HL-60 (cell line): ENCODE results near the gene ANO1.

Source experiments
- GABPA ChIP-seq: IDR thresholded peaks from 2 replicates; pipeline ENCODE4 v1.6.1; 2012; ENCODE audit warnings: low read depth
- POLR2AphosphoS5 ChIP-seq: IDR thresholded peaks from 2 replicates; pipeline ENCODE4 v1.6.1; 2012; ENCODE audit warnings: low read depth
- TF ChIP-seq, protein P1 (sequence below): IDR thresholded peaks from one replicate; pipeline ENCODE4 v1.5.1; 2011; ENCODE audit warnings: low read length, control low read depth, inconsistent platforms; ENCODE audit not compliant: insufficient read depth
- TF ChIP-seq, protein P2 (sequence below): IDR thresholded peaks from 2 replicates; pipeline ENCODE4 v1.6.1; 2012; ENCODE audit warnings: low read depth; ENCODE audit not compliant: insufficient replicate concordance

- TF ChIP-seq POLR2AphosphoS5 (no peak), GABPA (no peak)
- TF ChIP-seq, protein P1, sequence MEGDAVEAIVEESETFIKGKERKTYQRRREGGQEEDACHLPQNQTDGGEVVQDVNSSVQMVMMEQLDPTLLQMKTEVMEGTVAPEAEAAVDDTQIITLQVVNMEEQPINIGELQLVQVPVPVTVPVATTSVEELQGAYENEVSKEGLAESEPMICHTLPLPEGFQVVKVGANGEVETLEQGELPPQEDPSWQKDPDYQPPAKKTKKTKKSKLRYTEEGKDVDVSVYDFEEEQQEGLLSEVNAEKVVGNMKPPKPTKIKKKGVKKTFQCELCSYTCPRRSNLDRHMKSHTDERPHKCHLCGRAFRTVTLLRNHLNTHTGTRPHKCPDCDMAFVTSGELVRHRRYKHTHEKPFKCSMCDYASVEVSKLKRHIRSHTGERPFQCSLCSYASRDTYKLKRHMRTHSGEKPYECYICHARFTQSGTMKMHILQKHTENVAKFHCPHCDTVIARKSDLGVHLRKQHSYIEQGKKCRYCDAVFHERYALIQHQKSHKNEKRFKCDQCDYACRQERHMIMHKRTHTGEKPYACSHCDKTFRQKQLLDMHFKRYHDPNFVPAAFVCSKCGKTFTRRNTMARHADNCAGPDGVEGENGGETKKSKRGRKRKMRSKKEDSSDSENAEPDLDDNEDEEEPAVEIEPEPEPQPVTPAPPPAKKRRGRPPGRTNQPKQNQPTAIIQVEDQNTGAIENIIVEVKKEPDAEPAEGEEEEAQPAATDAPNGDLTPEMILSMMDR, result no peak
- TF ChIP-seq, protein P2, sequence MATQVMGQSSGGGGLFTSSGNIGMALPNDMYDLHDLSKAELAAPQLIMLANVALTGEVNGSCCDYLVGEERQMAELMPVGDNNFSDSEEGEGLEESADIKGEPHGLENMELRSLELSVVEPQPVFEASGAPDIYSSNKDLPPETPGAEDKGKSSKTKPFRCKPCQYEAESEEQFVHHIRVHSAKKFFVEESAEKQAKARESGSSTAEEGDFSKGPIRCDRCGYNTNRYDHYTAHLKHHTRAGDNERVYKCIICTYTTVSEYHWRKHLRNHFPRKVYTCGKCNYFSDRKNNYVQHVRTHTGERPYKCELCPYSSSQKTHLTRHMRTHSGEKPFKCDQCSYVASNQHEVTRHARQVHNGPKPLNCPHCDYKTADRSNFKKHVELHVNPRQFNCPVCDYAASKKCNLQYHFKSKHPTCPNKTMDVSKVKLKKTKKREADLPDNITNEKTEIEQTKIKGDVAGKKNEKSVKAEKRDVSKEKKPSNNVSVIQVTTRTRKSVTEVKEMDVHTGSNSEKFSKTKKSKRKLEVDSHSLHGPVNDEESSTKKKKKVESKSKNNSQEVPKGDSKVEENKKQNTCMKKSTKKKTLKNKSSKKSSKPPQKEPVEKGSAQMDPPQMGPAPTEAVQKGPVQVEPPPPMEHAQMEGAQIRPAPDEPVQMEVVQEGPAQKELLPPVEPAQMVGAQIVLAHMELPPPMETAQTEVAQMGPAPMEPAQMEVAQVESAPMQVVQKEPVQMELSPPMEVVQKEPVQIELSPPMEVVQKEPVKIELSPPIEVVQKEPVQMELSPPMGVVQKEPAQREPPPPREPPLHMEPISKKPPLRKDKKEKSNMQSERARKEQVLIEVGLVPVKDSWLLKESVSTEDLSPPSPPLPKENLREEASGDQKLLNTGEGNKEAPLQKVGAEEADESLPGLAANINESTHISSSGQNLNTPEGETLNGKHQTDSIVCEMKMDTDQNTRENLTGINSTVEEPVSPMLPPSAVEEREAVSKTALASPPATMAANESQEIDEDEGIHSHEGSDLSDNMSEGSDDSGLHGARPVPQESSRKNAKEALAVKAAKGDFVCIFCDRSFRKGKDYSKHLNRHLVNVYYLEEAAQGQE, result no peak
These were observed 25.3 kb downstream of the ANO1 start for GRCh38 chr11:70103256-70103975.
